HepG2 (cell line): ENCODE measurements around the gene SCUBE1. TPM values are rescaled to one million over a fixed set of nuclear protein-coding genes. Genes with fewer than 3 reads are reported as not detected.

Source experiments
- ATAC-seq: fragments of 200-7000 bp; cut with Tn5 transposase; 3 replicates; pipeline ENCODE4 v1.9.1; 2020; ENCODE audit warnings: mild to moderate bottlenecking, moderate library complexity
- BruUV-seq: library from RNA; stranded (reverse); fragments of 400-500 nt; replicated peaks from 2 replicates; lab custom pipeline; 2021; lab: Mats Ljungman, UMichigan
- CTCF ChIA-PET: fragments of 300-600 bp; formaldehyde crosslinking; extraction: SDS; loops from one replicate; lab custom pipeline; 2021; ENCODE audit warnings: low total read pairs, inconsistent platforms, low intra/inter-chr PET ratio; lab: Yijun Ruan, JAX
- POLR2A ChIA-PET: fragments of 350-600 bp; sonication (Branson Sonifier 250); formaldehyde crosslinking; loops from one replicate; lab custom pipeline; 2020; ENCODE audit warnings: antibody characterized with exemption, inconsistent platforms; lab: Yijun Ruan, JAX
- DNase-seq: peaks from one replicate; pipeline ENCODE4 v3.0.0-alpha.2; 2015; ENCODE audit warnings: low spot score
- FAIRE-seq: peaks from 3 replicates; lab custom pipeline; 2011; peaks lifted over from hg19 to GRCh38; lab: Jason Lieb, UNC
- H2AFZ ChIP-seq: one replicate; pipeline ENCODE4 v1.6.1; 2011; ENCODE audit warnings: low read length, inconsistent platforms
- H3K27ac ChIP-seq: fragments of 300-600 bp; 3 replicates; pipeline ENCODE4 v1.8.0; 2011; ENCODE audit warnings: mixed run types, mild to moderate bottlenecking, mixed read lengths, low read length, inconsistent platforms; ENCODE audit not compliant: insufficient read depth; ENCODE audit errors: extremely low read length
- H3K27me3 ChIP-seq, 2 experiments: fragments of 200-600 bp in 1 of 2; 2 replicates in 1 of 2; 3 replicates in 1 of 2; pipeline versions ENCODE4 v1.6.0 to v1.8.0; 2011; ENCODE audit warnings: low read length in 2 of 2, mild to moderate bottlenecking in 2 of 2, moderate library complexity in 2 of 2, inconsistent platforms in 1 of 2; ENCODE audit not compliant: insufficient read depth in 2 of 2, control insufficient read depth in 1 of 2
- H3K36me3 ChIP-seq, 2 experiments: fragments of 200-600 bp in 1 of 2; replicated peaks in 1 of 2; 2 replicates in 1 of 2; 3 replicates in 1 of 2; pipeline versions ENCODE4 v1.5.1 to v1.8.0; 2011; ENCODE audit warnings: low read length in 2 of 2, inconsistent platforms in 1 of 2; ENCODE audit not compliant: insufficient read depth in 2 of 2, control insufficient read depth in 1 of 2
- H3K4me1 ChIP-seq: 2 replicates; pipeline ENCODE4 v1.5.1; 2012; ENCODE audit warnings: low read length, inconsistent platforms; ENCODE audit not compliant: insufficient read depth
- H3K4me2 ChIP-seq: 2 replicates; pipeline ENCODE4 v1.6.0; 2011; ENCODE audit warnings: low read depth, low read length, inconsistent platforms
- H3K4me3 ChIP-seq, 3 experiments: fragments of 200-600 bp in 1 of 3; sonication (generic), shearing (Covaris generic) in 1 of 3; replicated peaks in 1 of 3; 2 replicates each; pipeline ENCODE4 v1.5.1; 2011 to 2016; ENCODE audit warnings: low read length in 3 of 3, inconsistent platforms in 2 of 3, low read depth in 2 of 3, mild to moderate bottlenecking in 2 of 3, control low read depth in 1 of 3, mixed read lengths in 1 of 3; ENCODE audit not compliant: insufficient read depth in 1 of 3
- H3K79me2 ChIP-seq: one replicate; pipeline ENCODE4 v1.6.1; 2011; ENCODE audit warnings: low read length, inconsistent platforms; ENCODE audit not compliant: insufficient read depth
- H3K9ac ChIP-seq: 2 replicates; pipeline ENCODE4 v1.6.0; 2011; ENCODE audit warnings: mild to moderate bottlenecking, low read depth, low read length, inconsistent platforms; ENCODE audit not compliant: insufficient read depth
- H3K9me3 ChIP-seq: 2 replicates; pipeline ENCODE4 v1.5.1; 2012; ENCODE audit warnings: mild to moderate bottlenecking, low read length
- H4K20me1 ChIP-seq: 2 replicates; pipeline ENCODE4 v1.6.0; 2011; ENCODE audit warnings: inconsistent platforms, mild to moderate bottlenecking, low read length, moderate library complexity; ENCODE audit not compliant: insufficient read depth
- BCL6 ChIP-seq: IDR thresholded peaks from 2 replicates; pipeline ENCODE4 v1.6.1; 2016; ENCODE audit warnings: missing genetic modification reagents, missing compliant biosample characterization
- CBX5 ChIP-seq: sonication (generic); formaldehyde crosslinking; IDR thresholded peaks from 2 replicates; pipeline ENCODE4 v1.4.0; 2020; ENCODE audit warnings: missing genetic modification reagents, borderline replicate concordance
- KDM3A ChIP-seq: IDR thresholded peaks from 2 replicates; pipeline ENCODE4 v1.6.1; 2018; ENCODE audit warnings: low read depth, missing compliant biosample characterization
- MIER2 ChIP-seq: IDR thresholded peaks from 2 replicates; pipeline ENCODE4 v1.6.1; 2016; ENCODE audit warnings: missing biosample characterization, missing genetic modification reagents
- MIXL1 ChIP-seq: IDR thresholded peaks from 2 replicates; pipeline ENCODE4 v1.6.1; 2016
- SP1 ChIP-seq, 2 experiments: fragments of 450-650 bp in 1 of 2; sonication (generic) in 1 of 2; formaldehyde crosslinking in 1 of 2; IDR thresholded peaks; 2 replicates each; pipeline versions ENCODE4 v1.4.0 to v1.6.1; 2016 to 2020; ENCODE audit warnings: missing genetic modification reagents in 1 of 2
- SPEN ChIP-seq: sonication (generic); formaldehyde crosslinking; IDR thresholded peaks from 2 replicates; pipeline ENCODE4 v1.5.1; 2020; ENCODE audit warnings: low read depth, mild to moderate bottlenecking, missing genetic modification reagents
- ZMYM3 ChIP-seq: sonication (generic); formaldehyde crosslinking; IDR thresholded peaks from 2 replicates; pipeline ENCODE4 v1.5.1; 2020; ENCODE audit warnings: mild to moderate bottlenecking, missing genetic modification reagents
- ZNF263 ChIP-seq: sonication (generic); formaldehyde crosslinking; IDR thresholded peaks from 2 replicates; pipeline ENCODE4 v1.4.0; 2020; ENCODE audit warnings: missing genetic modification reagents
- ZNF572 ChIP-seq: sonication (generic); formaldehyde crosslinking; IDR thresholded peaks from 2 replicates; pipeline ENCODE4 v1.5.1; 2020; ENCODE audit warnings: mild to moderate bottlenecking, missing genetic modification reagents
- WGBS: methylation state at CpG from one replicate; pipeline ENCODE4 v1.1.6; 2017; ENCODE audit warnings: low lambda C conversion rate; 5-methylcytosine and 5-hydroxymethylcytosine counted together
- in situ Hi-C: cut with HindIII; loops from 2 replicates; pipeline ENCODE4 v1.10.0; 2017; ENCODE audit warnings: low pct_unique_long_range_greater_than_20kb; ENCODE audit not compliant: extremely low pct_ligation_motif_present
- intact Hi-C: fragments of 100-400 bp; cut with micrococcal nuclease; formaldehyde crosslinking; loops from one replicate; pipeline ENCODE4 v1.10.0; 2022; ENCODE audit not compliant: unreplicated experiment
- polyA plus RNA-seq, 8 experiments: library from polyadenylated mRNA; depleted of rRNA in 3 of 8; stranded (reverse) in 7 of 8; unstranded in 1 of 8; fragments of >200 nt; fragmentation: Illumina TruSeq in 4 of 8; extraction: Trizol in 4 of 8; gene quantifications; 2 replicates each; pipeline versions ENCODE4 v1.2.1 to v1.2.3, GENCODE V29; 2011 to 2016; ENCODE audit warnings: low read depth in 4 of 8, missing spikeins in 1 of 8, mixed read lengths in 1 of 8; ENCODE audit not compliant: insufficient read depth in 1 of 8
- total RNA-seq, 5 experiments: library from RNA; depleted of rRNA; stranded (reverse); fragments of >200 nt; fragmentation: Illumina TruSeq; extraction: Trizol; gene quantifications; 2 replicates each; pipeline ENCODE4 v1.2.3, GENCODE V29; 2016; ENCODE audit warnings: low read depth in 1 of 5
- TF ChIP-seq, protein P1 (sequence below): sonication (generic); formaldehyde crosslinking; IDR thresholded peaks from 2 replicates; pipeline ENCODE4 v1.5.0; 2020; ENCODE audit warnings: missing genetic modification reagents
- TF ChIP-seq, protein P2 (sequence below): sonication (generic); formaldehyde crosslinking; IDR thresholded peaks from 2 replicates; pipeline ENCODE4 v1.4.0; 2020; ENCODE audit warnings: mild to moderate bottlenecking, low read depth, missing genetic modification reagents
- TF ChIP-seq, protein P3 (sequence below): sonication (generic); formaldehyde crosslinking; IDR thresholded peaks from 2 replicates; pipeline ENCODE4 v1.5.0; 2020; ENCODE audit warnings: mild to moderate bottlenecking, missing genetic modification reagents
- TF ChIP-seq, protein P4 (sequence below): sonication (generic); formaldehyde crosslinking; IDR thresholded peaks from 2 replicates; pipeline ENCODE4 v1.4.0; 2020; ENCODE audit warnings: missing genetic modification reagents
- TF ChIP-seq, protein P5 (sequence below): sonication (generic); formaldehyde crosslinking; IDR thresholded peaks from 2 replicates; pipeline ENCODE4 v1.5.0; 2020; ENCODE audit warnings: mild to moderate bottlenecking, low read depth, missing genetic modification reagents, borderline replicate concordance

SCUBE1 gene
- total and polyA plus RNA-seq, 2 of the 13 experiments (the other 11 are each of a cell fraction or from before 2014, with no cell fraction given) = under 0.01 to 0.05 TPM

DNA sequence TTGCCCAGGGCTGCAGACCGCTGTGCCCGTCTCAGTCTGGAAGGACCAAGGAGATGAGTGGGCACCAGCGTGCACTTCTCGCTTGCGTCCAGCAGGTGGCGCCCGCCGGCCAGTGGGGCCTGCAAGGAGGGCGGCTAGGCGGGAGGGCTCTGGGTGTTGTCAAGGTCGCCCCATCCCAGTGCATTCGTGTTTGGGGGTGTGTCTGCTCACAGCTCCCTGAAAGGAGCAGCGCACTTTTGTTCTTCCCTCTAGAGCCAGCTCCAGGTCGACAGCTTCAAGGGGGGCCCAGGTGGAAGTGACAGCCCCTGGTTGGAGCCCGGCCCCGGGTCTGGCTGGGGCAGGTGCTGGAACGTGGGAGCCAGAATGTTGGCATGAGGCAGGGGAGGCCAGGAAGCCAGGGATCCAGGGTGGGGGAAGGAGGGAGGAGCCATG is 45.3 kb upstream of the SCUBE1 start:
- DNase-seq = peak; percentile 55
- intact Hi-C loops = loop anchor here (1.0 to 5.0 kb wide), 4 partner anchors 88 to 156 kb away; no protein-coding TSS in a partner anchor
- Histone ChIP-seq H2AFZ (no peak overlapping the region), H3K27me3 (no peaks in the 10 kb centered on the region), H4K20me1 (no peaks in the 10 kb centered on the region), H3K4me3 (peak overlapping the region in 2 of 3 experiments; percentile 45 to 60; a peak in 3 of 6 replicates), H3K36me3 (no peaks in the 10 kb centered on the region), H3K4me1 (peaks cover 55% of the 10 kb centered on the region), H3K9ac (no peak overlapping the region), H3K27ac (peak overlapping the region; percentile 16), H3K4me2 (peak overlapping the region; percentile 69), H3K9me3 (no peaks in the 10 kb centered on the region), H3K79me2 (no peaks in the 10 kb centered on the region)
- BruUV-seq = no TSS peak
- CTCF ChIA-PET = interaction anchor here (0.7 to 2.5 kb wide), 6 partner anchors 88 to 460 kb away, joined by 3 to 11 read pairs (median 6); no protein-coding TSS in a partner anchor
- FAIRE-seq = no peak
- POLR2A ChIA-PET = interaction anchor here (1.1 to 1.7 kb wide), 2 partner anchors 15 to 20 kb away, joined by 3 to 5 read pairs; no protein-coding TSS in a partner anchor
- peak; percentile 77 for ATAC-seq
- 0% methylated on average over 6 of the region's 17 CpGs for WGBS
- in situ Hi-C loops = loop anchor here (5.0 kb wide), 1 partner anchor 94 kb away; no protein-coding TSS in a partner anchor
- TF ChIP-seq BCL6 (CRISPR knock-in tag) (0 out of 2 replicates have a peak, but pooled peaks have one; percentile 35), ZMYM3 (0 out of 2 replicates have a peak, but pooled peaks have one; percentile 38), CBX5 (CRISPR knock-in tag) (0 out of 2 replicates have a peak, but pooled peaks have one; percentile 61), SP1 (IDR thresholded peaks at IDR 0.05) (no peak), SP1 (CRISPR knock-in tag; IDR thresholded peaks at IDR 0.05) (peak; percentile 56), ZNF263 (CRISPR knock-in tag) (0 out of 2 replicates have a peak, but pooled peaks have one; percentile 40), ZNF572 (CRISPR knock-in tag) (0 out of 2 replicates have a peak, but pooled peaks have one; percentile 33), KDM3A (peak; percentile 83; the same call in 1 of the 2 replicates), MIXL1 (CRISPR knock-in tag) (0 out of 2 replicates have a peak, but pooled peaks have one; percentile 12), MIER2 (CRISPR knock-in tag) (0 out of 2 replicates have a peak, but pooled peaks have one; percentile 44), SPEN (no peak)
- TF ChIP-seq, protein P1, sequence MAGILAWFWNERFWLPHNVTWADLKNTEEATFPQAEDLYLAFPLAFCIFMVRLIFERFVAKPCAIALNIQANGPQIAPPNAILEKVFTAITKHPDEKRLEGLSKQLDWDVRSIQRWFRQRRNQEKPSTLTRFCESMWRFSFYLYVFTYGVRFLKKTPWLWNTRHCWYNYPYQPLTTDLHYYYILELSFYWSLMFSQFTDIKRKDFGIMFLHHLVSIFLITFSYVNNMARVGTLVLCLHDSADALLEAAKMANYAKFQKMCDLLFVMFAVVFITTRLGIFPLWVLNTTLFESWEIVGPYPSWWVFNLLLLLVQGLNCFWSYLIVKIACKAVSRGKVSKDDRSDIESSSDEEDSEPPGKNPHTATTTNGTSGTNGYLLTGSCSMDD = no peak
- TF ChIP-seq, protein P2, sequence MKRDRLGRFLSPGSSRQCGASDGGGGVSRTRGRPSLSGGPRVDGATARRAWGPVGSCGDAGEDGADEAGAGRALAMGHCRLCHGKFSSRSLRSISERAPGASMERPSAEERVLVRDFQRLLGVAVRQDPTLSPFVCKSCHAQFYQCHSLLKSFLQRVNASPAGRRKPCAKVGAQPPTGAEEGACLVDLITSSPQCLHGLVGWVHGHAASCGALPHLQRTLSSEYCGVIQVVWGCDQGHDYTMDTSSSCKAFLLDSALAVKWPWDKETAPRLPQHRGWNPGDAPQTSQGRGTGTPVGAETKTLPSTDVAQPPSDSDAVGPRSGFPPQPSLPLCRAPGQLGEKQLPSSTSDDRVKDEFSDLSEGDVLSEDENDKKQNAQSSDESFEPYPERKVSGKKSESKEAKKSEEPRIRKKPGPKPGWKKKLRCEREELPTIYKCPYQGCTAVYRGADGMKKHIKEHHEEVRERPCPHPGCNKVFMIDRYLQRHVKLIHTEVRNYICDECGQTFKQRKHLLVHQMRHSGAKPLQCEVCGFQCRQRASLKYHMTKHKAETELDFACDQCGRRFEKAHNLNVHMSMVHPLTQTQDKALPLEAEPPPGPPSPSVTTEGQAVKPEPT (CRISPR knock-in tag) = 0 out of 2 replicates have a peak, but pooled peaks have one; percentile 39
- TF ChIP-seq, protein P3, sequence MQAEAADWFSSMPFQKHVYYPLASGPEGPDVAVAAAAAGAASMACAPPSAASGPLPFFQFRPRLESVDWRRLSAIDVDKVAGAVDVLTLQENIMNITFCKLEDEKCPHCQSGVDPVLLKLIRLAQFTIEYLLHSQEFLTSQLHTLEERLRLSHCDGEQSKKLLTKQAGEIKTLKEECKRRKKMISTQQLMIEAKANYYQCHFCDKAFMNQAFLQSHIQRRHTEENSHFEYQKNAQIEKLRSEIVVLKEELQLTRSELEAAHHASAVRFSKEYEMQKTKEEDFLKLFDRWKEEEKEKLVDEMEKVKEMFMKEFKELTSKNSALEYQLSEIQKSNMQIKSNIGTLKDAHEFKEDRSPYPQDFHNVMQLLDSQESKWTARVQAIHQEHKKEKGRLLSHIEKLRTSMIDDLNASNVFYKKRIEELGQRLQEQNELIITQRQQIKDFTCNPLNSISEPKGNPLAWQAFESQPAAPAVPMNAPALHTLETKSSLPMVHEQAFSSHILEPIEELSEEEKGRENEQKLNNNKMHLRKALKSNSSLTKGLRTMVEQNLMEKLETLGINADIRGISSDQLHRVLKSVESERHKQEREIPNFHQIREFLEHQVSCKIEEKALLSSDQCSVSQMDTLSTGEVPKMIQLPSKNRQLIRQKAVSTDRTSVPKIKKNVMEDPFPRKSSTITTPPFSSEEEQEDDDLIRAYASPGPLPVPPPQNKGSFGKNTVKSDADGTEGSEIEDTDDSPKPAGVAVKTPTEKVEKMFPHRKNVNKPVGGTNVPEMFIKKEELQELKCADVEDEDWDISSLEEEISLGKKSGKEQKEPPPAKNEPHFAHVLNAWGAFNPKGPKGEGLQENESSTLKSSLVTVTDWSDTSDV = 0 out of 2 replicates have a peak, but pooled peaks have one; percentile 44
- TF ChIP-seq, protein P4, sequence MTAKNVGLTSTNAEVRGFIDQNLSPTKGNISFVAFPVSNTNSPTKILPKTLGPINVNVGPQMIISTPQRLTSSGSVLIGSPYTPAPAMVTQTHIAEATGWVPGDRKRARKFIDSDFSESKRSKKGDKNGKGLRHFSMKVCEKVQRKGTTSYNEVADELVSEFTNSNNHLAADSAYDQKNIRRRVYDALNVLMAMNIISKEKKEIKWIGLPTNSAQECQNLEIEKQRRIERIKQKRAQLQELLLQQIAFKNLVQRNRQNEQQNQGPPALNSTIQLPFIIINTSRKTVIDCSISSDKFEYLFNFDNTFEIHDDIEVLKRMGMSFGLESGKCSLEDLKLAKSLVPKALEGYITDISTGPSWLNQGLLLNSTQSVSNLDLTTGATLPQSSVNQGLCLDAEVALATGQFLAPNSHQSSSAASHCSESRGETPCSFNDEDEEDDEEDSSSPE (CRISPR knock-in tag) = peak; percentile 58
- TF ChIP-seq, protein P5, sequence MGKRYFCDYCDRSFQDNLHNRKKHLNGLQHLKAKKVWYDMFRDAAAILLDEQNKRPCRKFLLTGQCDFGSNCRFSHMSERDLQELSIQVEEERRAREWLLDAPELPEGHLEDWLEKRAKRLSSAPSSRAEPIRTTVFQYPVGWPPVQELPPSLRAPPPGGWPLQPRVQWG (CRISPR knock-in tag) = no peak
